HG03469 (cell line): Measurements from ENCODE around the gene TDRKH.
"Not testable (repeated sequence)": the region's sequence is repeated elsewhere in the genome, so short reads cannot be mapped to it uniquely, and the experiment has no call there.

ENCODE experiments used
- ATAC-seq: cut with Tn5 transposase; IDR thresholded peaks from one replicate; pipeline ENCODE4 v1.9.1; 2021; ENCODE audit warnings: mild to moderate bottlenecking, moderate library complexity, moderate number of reproducible peaks; ENCODE audit not compliant: unreplicated experiment

TDRKH gene

DNA sequence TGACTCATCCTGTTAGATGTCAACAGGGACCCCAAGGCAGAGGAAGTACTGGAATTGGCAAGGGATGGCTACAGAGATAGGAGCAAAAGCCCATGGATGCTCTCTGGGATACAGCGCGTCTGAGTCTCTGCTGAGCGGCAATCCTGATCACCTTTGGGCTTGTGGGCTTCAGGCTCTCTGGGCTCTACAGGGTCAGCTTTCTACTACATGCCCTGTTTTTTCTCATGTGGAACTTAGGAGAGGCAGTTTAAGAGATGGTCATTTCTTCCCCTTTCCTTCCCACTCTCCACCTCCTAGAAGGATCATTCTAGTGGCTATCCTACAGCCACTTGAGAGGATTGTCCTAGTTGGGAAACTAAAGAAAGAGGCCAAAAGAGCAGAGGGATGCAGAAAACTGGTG, 13.6 kb upstream of the TDRKH start:
- ATAC-seq, result no peak

DNA sequence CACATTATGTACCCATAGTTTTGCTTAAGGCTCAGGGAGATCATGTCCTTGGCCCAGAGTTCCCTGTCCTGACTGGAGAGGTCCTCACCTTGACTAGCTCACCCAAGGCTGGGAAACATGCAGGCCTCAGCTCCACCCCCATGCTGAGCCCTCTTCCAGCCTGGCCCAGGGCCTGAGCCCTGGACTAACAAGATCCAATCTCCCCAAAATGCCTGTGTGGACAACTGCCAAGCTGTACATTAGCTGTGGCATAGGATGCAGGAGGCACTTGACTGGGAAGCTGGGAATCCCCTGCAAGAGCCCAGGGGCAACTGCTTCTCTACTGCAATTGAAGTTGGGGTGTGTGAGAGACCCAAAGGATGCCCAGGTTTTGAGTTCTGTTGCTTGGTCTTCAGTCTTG, 12.9 kb upstream of the TDRKH start:
- no peak for ATAC-seq

DNA sequence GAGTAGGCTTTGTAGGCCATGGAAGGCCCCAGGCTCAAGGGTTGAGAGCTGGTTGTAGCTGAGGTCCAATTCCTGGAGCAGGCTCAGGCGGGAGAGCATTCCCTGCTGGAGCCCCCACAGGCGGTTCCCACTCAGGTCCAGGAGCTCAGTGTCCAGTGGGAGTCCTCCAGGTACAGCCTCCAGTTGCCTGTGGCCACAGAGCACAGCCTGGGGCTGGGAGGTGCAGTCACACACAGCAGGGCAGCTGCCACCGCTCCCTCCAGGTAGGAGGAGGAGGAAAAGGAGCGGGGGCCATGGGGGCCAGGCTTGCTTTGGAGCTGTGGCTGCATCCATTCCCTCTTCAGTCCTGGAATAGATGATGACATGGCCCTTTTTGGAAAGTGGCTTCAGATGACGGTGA, 12.1 kb upstream of the TDRKH start:
- ATAC-seq, result no peak

DNA sequence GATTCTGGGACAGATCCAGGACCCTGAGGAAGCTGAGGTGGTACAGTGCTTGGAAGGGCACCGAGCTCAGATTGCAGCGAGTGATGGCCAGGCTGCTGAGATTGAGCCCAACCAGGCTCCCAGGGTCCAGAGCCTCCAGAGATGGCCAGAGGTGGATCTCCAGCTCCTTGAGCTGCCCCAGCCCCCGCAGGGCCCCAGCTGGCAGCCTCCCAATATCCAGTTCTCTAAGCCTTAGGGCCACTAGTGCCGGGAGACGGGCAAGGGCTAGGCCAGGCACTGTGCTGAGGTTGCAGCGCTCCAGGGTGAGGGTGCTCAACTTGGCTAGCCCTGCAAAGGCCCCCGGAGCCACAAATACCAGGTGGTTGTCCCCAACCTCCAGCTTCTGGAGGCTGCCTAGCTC, 11.5 kb upstream of the TDRKH start:
- no peak for ATAC-seq

DNA sequence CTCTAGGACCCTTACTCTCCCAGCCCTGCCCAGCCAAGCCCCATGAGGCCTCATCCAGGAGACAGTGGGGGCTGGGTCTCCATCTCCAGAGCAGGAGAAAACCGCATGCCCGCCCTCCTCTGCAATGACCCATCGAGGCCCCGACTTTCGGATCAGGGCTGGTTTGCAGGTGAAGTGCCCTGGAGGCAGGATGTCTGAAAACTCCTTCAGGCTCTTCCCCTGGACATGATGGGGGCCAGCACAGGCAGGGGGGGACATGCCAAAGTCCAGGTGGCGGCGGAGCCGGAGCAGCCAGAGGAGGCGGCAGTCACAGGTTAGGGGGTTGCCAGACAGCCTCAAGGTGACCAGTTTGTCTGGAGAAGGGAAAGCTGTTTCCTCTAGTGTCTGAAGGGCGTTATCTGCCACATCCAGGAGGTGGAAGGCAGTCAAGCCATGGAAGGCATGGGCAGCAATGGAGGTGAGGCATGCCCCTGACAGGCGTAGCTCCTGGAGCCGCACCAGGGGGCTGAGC, 11.1 kb upstream of the TDRKH start:
- no peak for ATAC-seq

DNA sequence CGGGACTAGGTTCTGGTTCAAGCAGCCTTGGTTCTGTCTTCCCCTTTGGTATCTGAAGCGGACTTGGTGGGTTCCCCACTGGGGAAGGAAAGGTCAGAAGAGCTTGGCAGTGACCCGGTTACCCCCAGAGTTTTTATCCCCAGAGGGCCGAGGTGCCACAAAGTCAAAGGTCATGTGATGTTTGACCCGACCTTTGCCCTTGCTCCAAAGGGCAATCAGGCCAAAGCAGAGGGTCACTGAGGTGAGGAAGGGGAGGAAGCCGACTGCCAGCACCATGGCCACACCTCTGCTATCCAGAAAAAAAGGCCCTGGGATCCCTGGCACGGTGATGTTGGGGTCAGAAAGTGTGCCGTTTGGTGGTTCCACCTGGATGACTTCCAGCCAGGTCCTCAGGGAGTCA, 10.5 kb upstream of the TDRKH start:
- ATAC-seq, result no peak

DNA sequence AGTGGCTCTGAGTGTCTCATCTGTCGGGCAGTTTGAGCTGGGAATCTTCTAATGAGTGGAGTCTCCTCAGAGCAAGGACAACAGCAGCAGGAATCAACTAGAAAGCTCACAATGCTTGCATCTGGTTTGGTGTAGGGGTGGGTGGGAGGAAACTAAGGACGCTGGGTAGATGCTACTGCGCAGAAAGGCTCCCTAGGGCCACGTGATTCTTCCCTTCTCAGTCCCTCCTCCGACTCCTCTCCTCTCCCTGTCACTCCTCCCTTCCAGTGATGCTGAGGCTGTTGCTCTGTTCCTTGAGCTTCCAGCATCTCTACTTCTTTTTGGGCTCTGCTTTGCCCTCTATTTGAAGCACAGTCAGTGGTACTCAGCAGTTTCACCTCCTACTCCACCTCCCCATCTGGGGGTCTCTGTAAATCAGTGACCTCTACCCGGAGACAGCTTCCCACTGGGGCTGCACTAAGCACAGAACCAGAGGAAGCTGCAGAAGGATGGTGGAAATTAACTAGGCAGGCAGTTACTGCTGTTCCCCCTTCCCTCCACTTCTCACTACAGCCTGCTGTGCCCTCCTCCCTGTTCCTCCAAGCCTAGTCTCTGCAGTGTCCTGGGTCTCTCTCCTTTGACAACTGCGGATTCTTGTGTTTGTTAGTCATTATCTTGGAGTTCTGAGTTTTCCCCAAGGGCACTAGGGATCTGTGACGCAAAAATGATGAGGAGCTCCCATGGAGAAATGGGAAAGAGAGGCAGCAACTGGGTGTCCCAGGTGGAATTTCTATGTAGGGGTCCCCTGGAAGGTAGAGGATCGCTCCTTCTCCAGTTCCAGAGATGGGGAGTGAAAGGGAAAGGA, 9.1 kb upstream of the TDRKH start:
- no peak for ATAC-seq

DNA sequence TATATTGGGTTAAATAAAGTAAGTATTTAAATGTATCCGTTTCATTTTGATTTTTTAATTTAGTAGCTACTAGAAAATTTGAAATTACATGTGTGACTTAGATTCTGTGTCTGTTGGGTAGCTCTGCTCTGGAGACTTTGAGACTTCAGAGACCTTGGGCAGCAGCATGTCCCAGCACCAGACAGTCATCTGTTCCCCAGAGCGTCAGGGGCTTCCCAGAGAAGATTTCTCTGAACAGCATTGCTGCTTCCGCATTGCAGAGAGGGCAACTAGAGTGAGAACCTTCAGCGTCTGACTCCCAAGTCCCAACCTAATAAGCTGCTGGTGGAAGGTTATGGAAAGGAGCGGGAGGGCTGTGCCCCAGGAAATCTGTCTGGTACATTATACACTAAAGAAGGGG, 8.3 kb upstream of the TDRKH start:
- ATAC-seq, result no peak

DNA sequence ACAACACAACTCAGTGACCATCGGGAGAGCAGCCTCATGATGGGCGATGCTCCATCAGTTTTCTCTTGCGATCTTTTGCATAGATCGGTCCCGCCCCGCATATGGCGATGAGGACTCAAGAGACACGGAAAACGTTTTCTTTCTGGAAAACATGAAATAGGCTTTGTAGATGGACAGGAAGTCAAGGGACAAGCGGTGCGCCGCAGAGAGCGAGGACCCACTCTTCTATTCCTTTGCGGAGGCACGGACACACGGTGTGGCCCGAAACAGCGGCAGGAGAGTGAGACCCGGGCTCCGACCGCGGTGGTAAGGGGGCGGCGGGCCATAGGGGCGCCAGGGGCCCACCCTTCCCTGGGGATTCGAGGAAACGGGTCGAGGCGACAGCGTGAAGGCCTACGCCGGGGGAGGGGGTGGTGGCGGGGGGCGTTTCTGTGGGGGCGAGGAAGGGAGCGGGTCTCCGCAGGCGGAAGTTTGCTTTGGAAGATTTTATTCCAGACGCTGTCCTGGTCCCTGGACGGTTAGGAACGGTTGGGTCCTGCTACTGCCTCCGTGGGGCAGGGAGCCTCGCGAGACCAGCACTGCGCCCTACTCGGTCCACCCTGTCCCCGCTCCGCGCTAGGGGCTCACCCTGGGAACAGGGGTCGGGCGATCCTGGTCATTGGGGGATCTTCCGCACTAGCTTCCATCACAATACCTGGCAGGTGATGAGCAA, 796 bp upstream of the TDRKH start:
- ATAC-seq, result no peak

DNA sequence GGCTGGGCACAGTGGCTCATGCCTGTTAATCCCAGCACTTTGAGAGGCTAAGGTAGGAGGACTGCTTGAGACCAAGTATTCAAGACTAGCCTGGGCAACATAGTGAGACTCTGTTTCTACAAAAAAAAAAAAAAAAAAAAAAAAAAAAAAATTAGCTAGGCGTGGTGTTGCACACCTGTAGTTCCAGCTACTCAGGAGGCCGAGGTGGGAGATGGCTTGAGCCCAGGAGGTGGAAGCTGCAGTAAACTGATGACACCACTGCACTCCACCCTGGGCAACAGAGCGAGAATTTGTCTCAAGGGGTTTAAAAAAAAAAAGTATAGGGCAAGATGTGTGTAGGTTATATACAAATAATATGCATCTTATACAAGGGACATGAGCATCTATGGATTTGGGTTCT, 2.6 kb downstream of the TDRKH start:
- no peak for ATAC-seq

DNA sequence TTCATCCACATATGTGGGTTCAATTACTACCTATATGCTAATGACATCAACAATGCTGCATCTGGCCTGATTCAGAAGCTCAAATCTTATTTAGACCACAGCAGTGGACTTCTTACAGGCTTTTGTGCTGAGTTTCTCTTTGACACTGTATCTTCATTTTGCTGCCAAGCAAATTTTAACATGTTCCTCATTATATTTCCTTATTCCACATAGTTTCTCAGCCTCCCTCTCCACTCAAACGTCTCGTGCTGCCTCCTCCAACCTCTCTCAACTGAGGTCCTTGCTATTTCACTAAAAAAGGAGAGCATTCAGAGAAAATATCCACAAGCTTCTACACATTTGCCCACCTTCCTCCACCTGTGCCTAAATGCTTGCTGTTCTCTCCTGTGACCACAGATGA, 6.5 kb downstream of the TDRKH start:
- no peak for ATAC-seq

DNA sequence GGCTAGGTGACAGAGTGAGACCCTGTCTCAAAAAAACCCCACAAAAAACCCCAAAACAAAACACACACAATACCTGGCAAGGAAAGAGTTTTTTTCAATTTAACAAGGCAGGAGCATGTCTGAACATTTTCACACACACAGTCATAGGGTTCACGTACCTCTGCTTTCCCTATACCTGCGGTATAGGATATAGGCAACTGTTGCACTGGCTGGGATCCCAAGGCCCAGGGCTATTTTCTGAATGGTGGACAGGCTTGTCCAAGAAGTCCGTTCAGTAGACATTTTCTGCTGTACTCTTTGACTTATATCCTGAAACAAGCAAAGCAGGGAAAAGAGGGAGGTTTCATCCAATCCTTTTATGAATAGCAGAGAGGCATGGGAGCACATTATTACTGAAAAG, 7.6 kb downstream of the TDRKH start:
- no peak for ATAC-seq

DNA sequence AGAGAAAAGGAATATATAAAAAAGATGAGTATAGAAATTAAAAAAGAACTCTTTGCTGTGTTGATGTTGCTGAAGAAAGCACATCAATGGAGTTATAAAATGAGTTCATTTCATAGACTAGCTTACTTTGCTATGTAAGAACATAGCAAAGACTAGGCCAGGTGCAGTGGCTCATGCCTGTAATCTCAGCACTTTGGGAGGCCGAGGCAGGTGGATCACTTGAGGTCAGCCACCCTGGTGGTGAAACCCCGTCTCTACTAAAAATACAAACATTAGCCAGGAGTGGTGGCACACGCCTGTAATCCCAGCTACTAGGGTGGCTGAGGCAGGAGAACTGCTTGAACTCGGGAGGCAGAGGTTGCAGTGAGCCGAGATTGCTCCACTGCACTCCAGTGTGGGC, 8.3 kb downstream of the TDRKH start:
- ATAC-seq, result not testable (repeated sequence)

DNA sequence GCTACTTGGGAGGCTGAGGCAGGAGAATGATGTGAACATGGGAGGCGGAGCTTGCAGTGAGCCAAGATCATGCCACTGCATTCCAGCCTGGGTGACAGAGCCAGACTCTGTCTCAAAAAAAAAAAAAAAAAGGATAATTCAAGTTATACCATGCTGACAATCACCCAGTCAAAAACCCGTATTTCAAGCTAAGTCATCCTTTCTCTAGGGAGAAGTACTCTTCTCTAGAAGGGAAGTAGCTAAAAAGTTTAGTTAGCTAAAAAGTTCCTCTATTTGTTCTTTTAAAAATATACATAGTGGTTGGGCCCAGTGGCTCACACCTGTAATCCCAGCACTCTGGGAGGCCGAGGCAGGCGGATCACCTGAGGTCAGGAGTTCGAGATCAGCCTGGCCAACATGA, 9.6 kb downstream of the TDRKH start:
- ATAC-seq, result not testable (repeated sequence)

DNA sequence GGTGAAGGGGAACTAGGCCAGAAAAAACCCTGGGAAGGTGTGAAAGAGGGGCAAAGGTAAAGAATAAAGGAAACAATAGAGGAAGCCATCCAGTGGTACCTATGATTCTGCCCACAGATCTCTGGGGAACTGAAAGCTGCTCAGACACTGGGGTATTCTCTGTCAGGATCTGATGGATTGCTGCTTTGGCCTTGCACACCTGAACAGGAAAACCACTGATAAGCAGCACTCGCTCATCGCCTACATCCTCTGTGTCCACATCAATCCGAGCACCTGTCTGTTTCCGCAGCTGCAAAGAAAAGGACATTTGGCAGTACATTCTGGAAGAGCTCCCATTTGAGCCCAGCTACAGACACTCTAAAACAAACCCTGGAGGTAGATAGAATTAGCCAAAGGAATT, 10.4 kb downstream of the TDRKH start:
- no peak for ATAC-seq

DNA sequence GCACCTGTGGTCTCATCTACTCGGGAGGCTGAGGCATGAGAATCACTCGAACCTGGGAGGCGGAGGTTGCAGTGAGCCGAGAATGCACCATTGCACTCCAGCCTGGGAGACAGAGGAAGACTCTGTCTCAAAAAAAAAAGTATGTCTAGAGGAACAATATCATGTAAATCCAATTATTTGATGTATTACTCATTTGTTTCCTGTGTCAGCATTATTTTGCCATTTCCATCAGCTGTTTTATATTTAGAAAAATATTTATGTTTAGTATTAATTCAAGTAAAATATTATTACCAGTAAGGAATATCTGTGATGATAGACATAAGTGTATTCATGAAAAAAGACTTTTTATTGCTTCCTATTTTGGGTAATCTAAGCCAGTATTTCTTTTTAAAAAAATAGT, 13.0 kb downstream of the TDRKH start:
- no peak for ATAC-seq

DNA sequence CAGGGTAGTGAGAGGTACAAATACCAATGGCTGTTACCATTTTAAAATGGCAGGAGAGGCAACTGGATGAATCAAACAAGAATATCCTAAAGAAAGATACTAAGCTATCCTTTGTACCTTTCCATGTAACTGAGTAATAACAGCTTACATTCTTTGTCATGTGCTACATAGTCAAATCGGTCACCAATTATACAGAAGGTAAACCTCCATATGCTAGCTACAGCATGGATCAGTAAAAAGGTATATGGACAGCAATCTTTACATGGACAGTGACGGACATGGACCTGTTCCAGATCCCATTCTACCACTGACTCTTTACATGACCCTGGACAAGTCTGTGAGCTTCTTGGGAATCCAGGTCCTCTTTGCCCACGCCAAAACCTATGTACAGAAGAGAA, 13.6 kb downstream of the TDRKH start:
- no peak for ATAC-seq

DNA sequence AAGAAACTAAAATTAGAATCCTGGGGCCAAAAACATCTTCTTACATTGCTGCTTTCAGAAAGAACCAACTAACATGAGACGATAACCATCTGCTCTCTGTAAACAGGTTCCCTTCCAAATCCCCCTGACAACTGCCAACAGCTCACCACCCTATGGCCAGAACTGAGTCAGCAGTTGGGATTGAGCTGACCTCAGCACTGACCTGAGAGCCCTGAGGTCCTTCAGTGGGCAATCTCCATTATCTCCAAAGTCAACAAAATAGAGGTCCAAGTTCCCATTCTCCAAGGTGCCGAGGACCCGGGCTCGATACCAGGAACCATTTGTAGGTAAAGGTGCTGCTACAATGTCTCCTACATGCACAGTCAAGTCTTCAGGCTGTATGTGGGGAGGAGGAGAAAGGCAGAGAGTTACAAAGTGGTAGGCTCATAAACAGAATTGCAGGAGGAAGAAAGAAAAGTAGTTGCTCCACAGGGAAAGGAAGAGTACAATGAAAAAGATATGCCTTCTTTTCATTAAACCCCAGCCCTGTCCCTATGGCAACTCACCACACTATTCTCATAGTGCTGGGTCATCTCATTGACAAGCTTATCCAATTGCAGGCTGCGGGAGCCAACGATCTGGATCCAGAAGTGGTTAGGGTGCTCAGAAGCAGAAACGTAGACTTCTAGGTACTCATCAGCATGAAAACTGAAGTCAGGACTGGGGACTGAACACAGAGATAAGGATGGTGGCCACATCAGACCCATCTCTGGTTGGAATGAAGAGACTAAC, 14.2 kb downstream of the TDRKH start:
- no peak for ATAC-seq

DNA sequence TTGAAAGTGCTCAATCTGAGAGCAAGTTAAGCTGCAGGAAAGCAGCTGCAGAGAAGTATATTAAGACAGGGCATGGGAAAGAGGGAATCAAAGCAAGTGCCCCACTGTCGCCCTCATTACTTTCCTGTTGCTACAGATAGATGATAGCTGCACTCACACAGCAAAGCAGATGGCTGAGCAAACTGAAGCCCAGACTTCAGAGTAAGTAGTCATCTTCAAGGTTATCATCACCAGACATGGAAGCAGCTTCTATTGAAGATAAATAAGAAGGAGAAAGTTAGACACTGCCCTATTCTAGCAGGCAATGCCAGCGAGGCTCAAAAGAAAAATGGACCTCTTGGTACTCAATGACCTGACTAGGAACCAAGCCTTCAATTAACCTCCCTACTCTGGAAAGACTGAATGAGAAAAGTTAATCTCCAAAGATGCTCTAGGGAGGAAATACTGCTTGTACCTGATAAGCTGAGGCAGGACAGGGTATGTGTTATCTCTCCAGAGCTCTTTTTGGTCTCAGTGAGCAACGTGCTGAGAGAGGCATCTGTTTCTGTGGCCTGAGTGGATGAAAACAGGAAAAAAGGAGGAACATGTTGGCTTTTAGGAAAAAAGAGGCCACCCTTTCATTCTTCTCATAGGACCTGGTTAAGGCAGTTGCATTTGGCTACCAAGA, 15.9 kb downstream of the TDRKH start:
- no peak for ATAC-seq

DNA sequence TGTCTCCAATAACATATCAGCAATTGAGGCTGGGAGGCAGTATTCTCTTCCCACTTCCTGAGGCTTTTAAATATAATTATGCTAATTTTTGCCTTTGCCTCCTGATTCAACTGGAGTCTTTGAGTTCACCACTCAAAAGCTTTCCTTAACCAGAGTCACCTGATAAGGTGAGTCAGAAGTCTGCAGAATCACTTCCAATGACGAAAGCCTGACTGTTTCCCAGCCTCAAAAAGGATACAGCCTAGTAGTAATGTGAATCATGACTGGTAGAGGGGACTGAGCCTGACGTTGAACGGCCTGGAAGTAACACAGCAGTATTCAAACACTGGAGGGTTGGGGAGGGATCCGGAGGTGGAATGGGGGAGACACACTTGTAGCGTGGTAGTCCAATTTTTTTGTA, 16.6 kb downstream of the TDRKH start:
- no peak for ATAC-seq

DNA sequence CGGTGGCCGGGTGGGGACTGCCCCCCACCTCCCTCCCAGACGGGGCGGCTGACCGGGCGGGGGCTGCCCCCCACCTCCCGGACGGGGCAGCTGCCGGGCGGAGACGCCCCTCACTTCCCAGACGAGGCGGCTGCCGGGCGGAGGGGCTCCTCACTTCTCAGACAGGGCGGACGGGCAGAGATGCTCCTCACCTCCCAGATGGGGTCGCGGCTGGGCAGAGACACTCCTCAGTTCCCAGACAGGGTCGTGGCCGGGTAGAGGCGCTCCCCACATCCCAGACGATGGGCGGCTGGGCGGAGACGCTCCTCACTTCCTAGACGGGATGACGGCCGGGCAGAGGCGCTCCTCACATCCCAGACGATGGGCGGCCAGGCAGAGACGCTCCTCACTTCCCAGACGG, 21.0 kb downstream of the TDRKH start:
- not testable (repeated sequence) for ATAC-seq
